HG02840 (cell line): Measurements from ENCODE around the gene PFKFB3.

Source experiments
- ATAC-seq: cut with Tn5 transposase; IDR thresholded peaks from one replicate; pipeline ENCODE4 v1.9.1; 2021; ENCODE audit warnings: mild to moderate bottlenecking, moderate library complexity, moderate number of reproducible peaks; ENCODE audit not compliant: unreplicated experiment, low FRiP score

Gene PFKFB3

DNA sequence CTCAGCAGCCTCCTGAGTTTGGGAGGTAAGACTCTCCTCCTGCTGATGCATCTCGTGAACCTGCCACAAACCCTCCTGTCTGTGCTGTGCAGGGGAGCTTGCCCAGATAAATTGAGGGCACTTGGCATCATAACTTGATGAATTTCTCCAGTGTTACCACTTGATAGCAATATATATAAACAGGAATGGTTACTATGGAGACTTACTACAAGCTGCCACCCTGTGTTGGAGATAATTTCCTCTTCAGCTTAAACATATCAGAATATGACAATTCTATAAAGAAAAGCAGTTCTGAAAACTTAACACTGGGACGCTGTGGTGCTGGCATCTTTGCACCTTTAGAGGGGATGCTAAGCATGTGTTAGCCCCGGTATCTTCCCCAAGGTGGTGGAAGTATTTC lies 14.9 kb downstream of the PFKFB3 start:
- ATAC-seq, result no peak

DNA sequence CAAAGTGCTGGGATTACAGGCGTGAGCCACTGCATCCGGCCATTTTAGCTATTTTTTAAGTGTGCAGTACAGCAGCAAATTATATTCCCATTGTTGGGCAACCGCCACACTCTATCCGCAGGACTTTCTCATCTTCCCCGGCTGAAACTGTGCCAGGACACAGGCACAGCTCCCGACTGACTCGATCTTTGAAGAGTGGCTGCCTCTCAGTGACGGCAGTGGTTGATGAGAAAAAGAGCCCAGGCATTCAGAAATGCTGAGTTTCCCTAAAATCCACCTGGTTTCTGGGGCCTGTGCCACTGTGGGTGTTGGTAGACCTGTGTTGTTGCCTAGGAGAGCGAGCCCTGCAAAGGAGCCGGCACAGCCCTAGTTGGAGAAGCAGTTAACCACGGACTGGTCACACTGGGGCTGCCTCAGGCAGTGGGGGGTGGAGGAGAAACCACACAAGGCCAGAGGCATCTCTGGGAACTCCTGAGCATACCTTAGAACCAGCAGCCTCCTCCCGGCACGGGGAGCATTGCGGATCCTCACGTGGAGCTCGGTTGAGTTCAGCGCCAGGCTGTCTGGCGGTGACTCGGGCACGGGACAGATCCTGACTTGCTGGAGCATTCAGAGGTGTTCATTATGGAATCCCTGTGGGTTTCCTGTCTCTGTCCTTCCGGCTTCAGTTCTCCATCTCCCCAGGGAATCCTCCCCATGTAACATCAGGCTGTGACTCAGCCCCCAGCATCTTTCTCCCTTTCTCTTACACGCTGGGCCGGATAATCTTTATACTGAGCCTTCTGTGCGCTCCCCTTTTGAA lies 16.2 kb downstream of the PFKFB3 start:
- ATAC-seq, result no peak

DNA sequence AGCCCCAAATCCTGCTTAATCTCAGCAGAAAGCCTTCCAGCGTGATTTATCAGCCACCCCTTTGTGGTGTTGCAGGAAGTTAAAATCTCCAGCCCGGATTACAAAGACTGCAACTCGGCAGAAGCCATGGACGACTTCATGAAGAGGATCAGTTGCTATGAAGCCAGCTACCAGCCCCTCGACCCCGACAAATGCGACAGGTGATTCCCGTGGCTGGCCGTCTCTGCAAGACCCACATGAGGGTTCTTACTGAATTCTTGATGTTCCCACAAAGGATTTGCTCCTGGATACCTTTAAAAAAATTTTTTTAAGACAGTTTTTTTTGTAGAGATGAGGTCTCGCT lies 16.7 kb downstream of the PFKFB3 start:
- ATAC-seq, result no peak

DNA sequence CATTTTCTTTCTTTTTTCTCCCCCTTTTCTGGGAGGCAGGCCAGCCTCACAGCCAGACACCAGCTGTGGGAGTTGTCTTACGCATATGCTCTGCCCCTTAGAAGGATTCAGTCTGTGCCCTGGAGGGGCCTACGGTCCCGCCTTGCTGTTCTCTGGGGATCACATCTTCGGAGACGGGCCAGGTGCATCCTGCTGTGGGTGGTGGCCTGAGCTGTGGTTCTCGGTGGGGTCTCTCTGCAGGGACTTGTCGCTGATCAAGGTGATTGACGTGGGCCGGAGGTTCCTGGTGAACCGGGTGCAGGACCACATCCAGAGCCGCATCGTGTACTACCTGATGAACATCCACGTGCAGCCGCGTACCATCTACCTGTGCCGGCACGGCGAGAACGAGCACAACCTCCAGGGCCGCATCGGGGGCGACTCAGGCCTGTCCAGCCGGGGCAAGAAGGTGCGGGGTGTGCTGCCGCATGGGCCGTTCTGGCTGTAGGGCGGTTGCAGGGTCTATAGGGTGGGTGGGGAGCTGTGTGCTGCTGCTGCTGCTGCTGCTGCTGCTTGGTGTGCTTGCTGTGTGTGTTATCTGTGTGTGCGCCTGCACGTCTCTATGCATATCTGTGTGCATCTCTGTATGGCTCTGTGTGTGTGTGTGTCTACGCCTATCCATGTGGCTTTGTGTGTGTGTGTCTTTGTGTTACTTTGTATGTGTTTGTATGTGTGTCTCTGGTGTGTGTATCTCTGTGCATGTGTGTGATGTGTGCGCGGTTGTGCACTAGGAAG lies 17.9 kb downstream of the PFKFB3 start:
- no peak for ATAC-seq

DNA sequence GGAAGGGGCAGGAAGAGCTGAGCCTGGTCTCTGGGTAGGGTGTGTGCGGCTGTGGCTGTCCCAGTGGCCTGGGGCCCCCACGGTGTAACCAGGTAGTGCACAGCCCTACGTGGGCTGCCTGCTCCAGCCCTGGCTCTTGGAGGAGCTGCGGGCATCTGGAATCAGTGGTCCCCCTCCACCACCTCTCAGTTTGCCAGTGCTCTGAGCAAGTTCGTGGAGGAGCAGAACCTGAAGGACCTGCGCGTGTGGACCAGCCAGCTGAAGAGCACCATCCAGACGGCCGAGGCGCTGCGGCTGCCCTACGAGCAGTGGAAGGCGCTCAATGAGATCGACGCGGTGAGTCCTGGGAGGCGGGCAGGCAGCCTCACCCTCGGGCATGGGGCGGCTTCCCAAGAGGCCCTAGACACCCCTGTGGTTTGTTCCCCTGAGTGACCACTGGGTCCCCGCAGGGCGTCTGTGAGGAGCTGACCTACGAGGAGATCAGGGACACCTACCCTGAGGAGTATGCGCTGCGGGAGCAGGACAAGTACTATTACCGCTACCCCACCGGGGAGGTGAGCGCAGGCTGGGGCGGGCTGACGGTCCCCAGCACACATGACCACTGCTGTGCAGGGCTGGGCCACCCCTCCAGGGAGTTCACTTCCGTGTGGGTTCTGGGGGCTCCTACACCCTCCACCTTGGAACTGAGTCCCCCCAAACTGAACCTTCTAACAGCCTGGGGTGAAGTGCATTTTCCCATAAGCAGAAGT lies 18.6 kb downstream of the PFKFB3 start:
- no peak for ATAC-seq

DNA sequence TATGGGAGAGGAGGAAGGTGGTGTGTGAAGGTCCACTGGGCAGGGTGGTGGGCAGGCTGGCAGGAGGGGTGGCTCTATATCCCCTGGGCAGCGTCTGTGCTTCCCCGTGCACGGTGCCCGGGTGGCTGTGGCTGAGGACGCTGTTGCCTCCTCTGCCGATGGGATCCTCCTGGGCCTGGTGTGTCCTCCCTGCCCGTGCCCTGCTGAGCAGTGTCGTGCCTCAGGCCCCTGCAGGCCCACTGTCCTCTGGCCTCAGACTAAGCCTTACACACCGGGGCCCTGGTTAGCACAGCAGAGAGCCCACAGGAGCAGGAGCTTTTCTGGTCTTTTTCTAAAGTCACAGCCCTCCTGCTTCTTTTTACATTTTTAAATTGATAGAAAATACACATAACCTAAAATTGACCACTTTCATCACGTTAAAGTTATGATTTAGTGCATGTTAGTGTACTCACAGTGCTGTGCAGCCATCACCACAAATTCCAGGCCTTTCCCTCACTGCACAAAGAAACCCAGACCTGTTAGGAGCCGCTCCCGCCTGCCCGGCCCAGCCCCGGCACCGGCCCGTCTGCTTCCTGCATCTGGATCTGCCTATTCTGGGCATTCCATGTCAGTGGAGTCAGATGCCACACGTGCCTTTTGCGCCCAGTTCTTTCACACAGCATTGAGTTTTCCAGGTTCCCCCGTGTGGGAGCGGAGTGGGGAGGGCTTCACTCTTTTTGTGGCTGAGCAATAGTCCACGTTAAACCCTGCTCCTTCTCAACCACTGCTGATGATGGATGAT lies 19.4 kb downstream of the PFKFB3 start:
- no peak for ATAC-seq

DNA sequence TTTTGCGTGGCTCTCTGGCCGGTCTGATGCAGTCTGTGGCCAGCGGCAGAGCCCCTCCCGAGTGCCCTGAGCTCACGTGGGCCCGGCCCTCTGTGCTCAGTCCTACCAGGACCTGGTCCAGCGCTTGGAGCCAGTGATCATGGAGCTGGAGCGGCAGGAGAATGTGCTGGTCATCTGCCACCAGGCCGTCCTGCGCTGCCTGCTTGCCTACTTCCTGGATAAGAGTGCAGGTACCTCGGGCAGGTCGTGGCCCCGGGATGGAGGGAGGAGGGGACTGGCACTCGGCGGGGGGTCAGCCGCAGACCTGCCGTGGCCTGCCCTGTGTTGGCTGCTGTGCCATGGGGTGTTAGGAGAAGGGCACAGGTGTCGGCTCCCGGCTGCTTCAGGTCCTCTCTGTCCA lies 20.0 kb downstream of the PFKFB3 start:
- ATAC-seq, result no peak

DNA sequence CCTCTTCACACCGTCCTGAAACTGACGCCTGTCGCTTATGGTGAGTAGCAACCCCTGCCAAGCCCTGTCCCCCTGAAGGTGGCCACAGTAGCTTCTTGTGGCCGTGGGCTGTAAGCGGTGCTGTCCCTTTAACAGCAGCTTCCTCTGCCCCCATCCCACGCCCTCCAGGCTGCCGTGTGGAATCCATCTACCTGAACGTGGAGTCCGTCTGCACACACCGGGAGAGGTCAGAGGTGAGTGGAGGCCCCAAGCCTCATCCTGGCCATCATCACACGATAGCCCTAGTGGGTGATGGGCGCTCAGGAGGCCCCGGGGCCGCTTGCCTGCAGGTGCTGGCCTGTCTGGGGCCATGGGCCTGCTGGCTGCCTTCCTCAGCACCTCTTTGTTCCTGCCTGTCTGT lies 21.2 kb downstream of the PFKFB3 start:
- no peak for ATAC-seq

DNA sequence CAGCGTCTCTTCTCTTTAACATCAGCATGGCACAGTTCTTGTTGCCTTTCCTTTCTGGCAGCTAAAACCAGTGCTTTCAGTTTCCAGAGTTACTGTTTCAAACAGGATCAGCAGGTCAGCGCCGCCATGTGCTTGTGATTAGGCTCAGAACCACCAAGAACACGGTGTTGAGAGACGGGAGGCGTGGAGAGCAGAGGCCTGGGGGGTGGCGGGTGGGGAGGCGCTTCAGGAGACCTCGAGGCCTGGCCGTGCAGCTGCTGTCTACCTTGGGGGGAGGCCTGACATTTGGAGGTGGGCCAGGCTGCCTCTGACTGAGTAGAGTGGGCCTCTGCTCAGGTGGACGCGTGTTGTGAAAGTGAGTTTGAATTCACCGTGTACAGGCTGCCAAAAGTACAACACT lies 22.0 kb downstream of the PFKFB3 start:
- ATAC-seq, result no peak

DNA sequence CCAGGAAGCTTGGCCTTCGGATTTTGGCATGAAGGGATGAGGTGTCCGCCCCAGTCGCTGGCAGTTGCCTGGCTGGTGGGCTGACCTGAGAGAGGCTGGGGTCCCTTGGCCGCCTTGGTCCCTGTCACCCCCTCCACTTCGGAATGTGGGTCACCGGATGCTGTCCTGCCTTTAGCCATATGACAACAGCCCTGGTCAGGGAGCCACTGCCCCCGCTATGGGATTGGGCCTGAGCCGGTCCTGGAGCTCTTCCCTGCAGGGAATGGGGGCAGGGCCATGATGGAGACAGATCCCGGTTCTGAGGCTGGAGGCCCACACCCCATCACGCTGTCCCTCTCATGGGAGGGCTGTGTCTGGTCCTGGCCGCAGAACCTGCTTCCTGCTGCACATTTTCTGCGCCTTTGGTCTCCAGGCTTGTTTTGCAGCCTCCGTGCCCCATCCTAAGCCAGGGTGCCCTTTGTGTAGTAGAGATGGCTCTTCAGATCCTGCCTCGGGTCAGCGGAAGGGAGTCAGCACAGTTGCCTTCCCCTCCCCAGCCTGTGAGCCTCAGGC lies 22.6 kb downstream of the PFKFB3 start:
- ATAC-seq, result no peak

DNA sequence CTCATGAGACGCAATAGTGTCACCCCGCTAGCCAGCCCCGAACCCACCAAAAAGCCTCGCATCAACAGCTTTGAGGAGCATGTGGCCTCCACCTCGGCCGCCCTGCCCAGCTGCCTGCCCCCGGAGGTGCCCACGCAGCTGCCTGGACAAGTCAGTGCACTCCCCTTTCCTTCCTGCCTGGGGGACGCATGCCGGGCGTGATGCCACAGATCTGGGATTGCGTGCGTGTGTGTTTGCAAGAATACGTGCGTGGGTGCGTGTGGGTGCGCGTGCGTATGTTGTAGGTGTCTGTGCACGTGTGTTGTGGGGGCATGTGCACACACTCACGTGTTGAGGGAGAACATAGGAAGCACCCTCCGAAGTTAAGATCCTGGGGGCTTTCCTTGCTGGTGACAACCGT lies 23.5 kb downstream of the PFKFB3 start:
- no peak for ATAC-seq

DNA sequence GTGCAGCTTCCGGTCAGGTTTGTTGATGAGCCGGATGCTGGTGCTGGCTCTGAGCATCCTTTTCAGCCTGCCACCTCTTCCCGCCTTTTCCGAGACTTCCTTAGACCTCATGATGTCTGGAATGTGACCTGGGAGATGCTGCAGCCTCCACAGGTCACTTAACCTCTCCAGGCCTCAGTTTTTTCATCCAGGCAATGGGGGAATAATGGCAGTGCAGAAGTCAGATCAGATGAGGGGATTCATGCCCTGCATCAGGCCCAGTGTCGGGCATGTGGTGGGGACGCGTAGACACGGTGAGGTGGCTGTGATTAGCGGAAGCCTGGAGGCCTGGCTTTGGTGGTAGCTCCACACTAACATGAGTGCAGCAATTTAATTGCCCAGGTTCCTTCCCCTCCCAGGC lies 24.6 kb downstream of the PFKFB3 start:
- no peak for ATAC-seq

DNA sequence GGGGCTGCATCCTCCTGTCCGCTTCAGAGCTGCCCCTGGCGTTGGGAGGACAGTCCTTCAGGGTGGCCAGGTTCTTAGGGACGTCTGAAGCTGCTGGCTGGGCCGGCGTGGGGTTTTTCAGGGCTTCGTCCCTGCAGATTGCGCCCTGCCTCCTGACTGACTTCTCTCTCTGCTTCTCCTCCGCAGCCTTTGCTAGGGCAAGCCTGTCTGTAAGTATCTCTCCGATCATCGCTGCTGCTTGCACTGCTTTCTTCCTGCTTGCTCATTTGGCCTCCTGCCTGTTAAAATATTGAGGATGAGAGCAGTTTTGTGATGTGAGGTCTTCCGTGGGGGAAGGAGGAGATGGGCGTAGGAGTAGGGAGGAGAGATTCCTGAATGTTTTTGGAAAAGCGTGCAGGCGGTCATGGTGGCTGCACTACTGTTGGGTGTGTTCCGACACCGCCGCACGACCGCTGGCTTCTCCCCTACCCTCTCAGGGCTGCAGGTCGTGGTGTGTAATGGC lies 25.3 kb downstream of the PFKFB3 start:
- no peak for ATAC-seq

DNA sequence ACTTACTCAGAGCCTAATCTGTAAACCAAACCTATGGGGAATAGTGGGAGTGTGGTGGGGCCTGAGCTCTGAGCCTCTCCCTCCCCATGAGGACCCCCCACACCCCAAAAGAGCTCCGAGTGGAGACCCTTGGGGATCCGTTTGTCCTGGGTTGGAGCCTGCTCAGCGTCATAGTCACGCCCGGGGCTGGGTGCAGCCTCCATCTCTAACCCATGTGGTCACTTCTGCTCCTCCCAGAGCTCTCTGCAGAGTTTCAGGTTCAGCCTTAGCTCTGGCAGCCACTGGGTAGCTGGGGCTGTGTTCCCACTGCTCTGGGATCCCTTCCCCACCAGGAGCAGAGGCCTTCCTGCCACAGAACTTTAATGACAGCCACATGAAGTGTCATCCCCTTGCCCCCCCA lies 25.9 kb downstream of the PFKFB3 start:
- no peak for ATAC-seq

DNA sequence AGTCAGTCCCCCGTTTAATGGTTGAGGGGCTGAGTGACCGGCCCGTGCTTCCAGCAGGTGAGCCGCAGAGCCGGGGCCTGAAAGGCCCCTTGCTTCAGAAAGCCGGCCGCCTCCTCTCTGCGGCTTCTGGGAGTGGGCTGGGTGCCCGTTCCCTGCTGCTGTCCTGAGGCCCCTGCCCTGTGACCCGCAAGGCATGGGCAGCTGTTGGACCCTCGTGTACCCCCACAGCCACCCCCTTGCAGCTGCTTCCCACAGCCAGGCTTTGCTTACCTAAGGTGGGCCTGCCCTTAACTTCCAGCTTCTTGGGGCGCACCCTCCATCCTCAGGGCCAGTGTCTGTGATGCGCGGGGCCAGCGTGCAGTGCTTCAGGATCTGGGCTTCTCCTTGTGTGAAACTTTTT lies 26.6 kb downstream of the PFKFB3 start:
- no peak for ATAC-seq

DNA sequence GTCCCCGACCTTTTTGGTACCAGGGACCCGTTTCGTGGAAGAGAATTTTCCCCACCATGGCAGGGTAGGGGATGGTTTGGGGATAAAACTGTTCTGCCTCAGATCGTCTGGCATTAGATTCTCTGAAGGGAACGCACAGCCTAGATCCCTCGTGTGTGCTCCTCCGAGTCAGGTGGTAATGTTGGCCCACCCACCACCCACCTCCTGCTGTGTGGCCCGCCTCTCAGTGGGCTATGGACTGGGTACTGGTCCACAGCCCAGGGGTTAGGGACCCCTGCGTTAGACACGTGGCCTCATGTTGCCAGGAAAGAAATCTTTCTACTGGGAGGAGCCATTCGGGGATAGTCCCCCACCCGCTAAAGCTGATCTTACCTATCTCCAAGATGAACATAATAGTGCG lies 27.0 kb downstream of the PFKFB3 start:
- no peak for ATAC-seq

DNA sequence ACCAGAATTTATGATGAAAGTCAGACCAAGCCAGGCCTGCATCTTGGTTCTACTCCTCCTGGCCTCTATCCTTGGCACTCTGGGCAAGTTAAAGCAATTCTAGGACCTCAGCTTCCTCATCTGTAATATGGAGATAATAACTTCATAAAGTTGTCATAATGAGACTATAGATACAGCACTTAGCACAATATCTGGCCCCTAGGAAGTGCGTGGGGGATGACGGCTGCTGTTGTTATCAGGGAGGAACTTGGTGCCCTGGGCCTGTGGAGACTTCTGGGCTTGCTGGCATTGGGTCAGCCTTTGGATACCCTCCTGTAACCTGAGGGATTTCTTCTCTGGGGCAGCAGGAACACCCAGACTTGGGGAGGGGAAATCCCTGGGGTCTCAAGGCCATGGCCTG lies 27.6 kb downstream of the PFKFB3 start:
- ATAC-seq, result no peak

DNA sequence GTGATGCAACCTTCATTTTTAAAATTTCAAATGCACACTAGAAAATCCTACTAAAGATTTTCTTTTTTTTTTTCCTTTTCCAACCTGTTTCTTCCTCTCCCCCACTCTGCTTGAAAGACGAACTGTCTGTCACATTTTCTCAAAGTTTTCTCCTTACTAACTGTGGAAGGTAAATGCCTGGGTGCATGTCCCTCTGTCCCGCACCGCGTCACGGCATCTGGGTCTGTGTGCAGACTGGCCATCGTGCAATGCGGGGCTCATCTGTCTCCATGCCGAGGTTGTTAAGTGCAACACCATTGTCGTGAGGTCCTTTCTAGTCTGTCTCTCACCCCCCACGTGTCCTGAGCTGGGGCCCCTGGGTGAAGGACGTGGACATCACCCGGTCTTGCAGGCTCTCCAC lies 28.4 kb downstream of the PFKFB3 start:
- no peak for ATAC-seq

DNA sequence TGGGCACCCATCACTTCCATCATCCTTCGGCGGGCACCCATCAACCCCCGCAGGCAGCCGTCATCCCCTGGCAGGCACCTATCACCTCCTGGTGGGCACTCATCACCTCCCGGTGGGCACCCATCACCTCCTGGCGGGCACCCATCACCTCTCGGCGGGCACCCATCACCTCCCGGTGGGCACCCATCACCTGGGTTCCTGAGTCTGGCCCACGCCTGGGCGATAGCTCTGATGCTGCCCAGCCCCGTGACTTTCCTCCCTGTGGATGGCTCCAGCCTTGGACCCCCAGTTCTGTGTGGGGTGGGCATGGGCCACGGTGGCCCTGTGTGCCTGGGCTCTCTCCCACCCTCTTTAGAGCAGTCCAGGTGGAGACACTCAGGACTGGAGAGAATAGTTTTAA lies 29.0 kb downstream of the PFKFB3 start:
- ATAC-seq, result no peak

DNA sequence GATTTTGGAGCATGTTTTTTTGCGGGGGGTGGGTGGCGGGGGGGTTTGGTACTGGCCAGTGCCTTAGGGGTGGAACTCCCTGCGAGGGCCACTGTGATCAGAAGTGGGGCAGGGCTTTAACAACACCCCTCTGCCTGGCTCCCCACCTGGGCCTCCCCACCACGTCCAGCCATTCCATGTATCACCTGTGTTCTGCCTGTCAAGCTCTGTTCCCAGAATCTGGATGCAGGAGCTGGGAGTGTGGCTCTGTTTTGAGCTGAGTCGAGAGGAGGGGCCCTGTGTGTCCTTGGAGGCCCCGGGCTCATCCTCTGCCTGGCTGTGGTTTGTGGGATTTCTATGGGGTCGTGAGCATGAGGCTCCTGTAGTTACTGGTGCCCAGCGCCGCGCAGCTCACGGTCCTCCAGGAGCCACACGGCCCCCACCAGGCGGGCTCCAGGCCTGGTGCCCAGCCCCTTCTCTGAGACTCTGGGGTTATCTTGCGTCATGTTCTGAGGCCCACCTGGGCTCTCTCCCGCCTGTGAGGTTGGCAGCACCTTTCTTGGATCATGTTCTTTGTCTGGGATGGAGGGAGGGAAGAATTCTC lies 29.6 kb downstream of the PFKFB3 start:
- ATAC-seq, result no peak
